ENCODE results near the gene IL19.

DNA sequence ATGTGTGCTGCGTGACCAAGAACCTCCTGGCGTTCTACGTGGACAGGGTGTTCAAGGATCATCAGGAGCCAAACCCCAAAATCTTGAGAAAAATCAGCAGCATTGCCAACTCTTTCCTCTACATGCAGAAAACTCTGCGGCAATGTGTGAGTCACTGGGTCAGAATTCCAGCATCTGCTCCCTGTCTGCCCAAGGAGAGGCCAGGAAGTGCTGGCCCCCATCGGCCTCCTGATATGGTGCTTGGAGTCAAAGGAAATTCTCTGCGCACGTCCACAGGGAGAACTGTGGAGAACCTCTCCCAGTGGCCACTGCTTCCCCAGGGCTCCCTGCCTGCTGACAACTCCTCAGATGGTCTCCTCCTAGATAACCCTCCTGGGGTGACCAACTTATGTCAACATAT, 69.3 kb downstream of the IL19 start:
- TF ChIP-seq, protein P1, sequence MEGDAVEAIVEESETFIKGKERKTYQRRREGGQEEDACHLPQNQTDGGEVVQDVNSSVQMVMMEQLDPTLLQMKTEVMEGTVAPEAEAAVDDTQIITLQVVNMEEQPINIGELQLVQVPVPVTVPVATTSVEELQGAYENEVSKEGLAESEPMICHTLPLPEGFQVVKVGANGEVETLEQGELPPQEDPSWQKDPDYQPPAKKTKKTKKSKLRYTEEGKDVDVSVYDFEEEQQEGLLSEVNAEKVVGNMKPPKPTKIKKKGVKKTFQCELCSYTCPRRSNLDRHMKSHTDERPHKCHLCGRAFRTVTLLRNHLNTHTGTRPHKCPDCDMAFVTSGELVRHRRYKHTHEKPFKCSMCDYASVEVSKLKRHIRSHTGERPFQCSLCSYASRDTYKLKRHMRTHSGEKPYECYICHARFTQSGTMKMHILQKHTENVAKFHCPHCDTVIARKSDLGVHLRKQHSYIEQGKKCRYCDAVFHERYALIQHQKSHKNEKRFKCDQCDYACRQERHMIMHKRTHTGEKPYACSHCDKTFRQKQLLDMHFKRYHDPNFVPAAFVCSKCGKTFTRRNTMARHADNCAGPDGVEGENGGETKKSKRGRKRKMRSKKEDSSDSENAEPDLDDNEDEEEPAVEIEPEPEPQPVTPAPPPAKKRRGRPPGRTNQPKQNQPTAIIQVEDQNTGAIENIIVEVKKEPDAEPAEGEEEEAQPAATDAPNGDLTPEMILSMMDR (IDR thresholded peaks at IDR 0.05 in 4 of 5, conservative IDR thresholded peaks at IDR 0.05 in 1 of 5) = no peak
- TF ChIP-seq POLR2A (IDR thresholded peaks at IDR 0.05) = no peak
